HG03575 (cell line): ENCODE measurements around the gene FBXO7.

Experiments
- ATAC-seq: cut with Tn5 transposase; IDR thresholded peaks from one replicate; pipeline ENCODE4 v1.9.1; 2021; ENCODE audit not compliant: unreplicated experiment, insufficient number of reproducible peaks, low FRiP score; ENCODE audit errors: extremely low read depth

FBXO7 gene

DNA sequence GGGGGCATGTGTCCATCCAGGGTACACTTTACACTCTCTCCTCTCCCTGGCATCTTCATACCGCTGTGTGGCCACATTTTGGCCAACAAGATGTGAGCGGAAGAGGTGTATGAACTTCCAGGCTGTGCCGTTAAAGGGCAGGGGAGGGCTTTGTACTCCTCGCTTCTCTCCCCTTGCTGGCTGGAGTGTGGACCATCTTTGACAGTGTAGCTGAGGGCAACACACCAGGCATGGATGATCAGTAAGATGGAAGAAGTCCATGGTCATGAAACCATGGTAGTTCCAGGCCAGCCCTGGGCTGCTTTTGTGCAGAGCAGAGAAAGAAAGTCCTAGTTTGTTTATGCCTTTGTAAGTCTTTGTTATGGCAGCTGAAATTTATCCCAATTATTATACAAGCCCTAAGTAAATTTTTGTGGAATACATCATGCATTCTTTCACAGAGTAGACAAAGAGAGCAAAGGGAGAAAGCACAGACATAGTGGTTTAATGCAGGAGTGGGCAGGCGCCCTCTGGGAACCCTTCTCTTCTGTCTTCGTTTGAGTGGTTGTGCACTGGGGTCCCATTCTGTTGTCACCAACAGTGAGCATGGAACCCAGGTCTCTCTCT, 70.4 kb downstream of the FBXO7 start:
- no peak for ATAC-seq

DNA sequence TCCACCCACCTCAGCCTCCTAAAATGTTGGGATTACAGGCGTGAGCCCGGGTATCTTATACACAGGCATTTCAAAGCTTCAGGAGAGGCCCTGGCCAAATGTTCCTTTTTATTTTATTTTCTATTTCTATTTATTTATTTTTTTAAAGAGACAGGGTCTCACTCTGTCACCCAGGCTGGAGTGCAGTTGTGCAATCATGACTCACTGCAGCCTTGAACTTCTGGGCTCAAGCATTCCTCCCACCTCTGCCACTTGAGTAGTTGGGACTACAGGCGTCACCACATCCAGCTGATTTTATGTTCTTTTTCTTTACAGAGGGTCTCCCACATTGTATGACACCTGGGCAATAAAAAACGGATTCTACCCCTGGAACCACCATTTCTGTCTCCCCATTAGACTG, 71.2 kb downstream of the FBXO7 start:
- ATAC-seq, result no peak

DNA sequence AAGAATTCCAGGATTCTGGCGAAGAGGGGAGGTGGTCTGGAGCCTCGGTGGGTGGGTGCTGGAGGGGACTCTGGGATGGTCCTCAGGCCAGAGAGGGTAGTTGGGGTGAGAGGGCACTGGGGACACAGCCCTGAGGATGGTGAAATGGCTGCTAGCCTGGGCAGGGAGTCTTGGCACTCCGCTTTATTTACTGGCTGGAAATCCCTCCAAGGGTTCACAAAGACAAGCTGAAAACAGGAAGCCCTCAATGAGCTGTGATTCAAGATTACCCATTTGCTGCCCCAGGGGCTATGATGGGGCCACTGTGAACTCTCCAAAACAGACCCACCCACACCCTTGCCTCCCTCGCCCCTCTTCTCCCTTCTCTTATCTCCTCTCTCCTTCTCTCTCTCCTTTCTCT, 71.9 kb downstream of the FBXO7 start:
- ATAC-seq, result no peak

DNA sequence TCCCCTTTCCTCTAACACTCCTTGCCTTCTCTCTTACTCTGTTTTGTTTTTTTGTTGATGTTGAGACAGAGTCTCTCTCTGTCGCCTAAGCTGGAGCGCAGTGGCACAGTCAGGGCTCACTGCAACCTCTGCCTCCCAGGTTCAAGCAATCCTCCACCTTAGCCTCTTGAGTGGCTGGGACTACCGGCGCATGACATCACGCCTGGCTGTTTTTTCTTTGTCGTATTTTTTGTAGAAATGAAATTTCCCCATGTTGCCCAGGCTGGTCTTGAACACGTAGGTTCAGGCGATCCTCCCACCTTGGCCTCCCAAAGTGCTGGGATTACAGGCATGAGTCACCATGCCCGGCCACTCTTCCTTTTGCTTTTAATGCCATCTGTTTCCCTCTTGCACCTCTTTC, 72.3 kb downstream of the FBXO7 start:
- no peak for ATAC-seq

DNA sequence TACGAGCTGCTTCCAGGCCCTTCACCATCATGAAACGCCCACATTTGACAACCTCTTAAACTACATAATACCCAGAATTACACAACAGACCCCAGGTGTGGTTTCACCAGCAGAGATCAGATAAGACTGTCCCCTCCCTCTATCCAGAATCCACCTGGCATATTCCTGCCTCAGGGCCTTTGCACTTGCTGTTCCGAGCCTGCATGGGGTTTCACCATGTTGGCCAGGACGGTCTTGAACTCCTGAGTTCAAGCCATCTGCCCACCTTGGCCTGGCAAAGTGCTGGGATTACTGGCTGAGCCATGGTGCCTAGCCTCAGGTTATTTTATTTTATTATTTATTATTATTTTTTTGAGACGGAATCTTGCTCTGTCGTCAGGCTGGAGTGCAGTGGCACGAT, 73.4 kb downstream of the FBXO7 start:
- no peak for ATAC-seq
